ENCODE results near the gene PITPNC1. TPM values are rescaled to one million over a fixed set of nuclear protein-coding genes. Genes with fewer than 3 reads are reported as not detected.

The PITPNC1 gene
- total and polyA plus RNA-seq, 5 donors from 2014 or later: 27.3 to 47.9 (median 39.5) TPM

DNA sequence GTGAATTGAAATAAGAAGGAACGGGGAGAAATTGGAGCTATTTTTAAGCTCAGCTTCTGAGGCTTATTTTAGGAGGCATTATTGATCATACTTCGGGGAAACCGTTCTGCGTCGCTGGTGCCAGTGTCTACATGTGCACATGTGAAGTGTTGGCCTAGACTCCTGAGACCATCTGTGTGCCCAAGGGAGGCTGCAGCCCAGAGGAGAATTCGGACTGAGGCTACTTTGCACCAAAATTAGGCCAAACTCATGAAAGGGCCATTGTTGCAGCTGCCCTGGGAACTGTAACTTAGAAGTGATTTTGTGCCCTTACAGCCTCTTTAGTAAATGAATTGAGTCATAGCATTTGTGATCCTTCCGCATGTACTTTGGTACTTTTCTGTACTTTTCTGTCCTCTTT is 238.7 kb downstream of the PITPNC1 start:
- no peak overlapping the region for H3K4me3 Mint-ChIP-seq
- H3K27ac Mint-ChIP-seq: no peak overlapping the region
- H3K36me3 ChIP-seq (ENCODE audit: control insufficient read depth, insufficient read depth, low read length): no peaks in the 10 kb centered on the region
- no peaks in the 10 kb centered on the region for H3K9me3 Mint-ChIP-seq
- no peaks in the 10 kb centered on the region for H3K27me3 Mint-ChIP-seq
- H3K4me1 Mint-ChIP-seq: peaks cover 0 to 10% (median 0%) of the 10 kb centered on the region in 4 donors
- H3K9me3 ChIP-seq (ENCODE audit: control insufficient read depth in 2 of 2, low read length in 2 of 2): no peaks in the 10 kb centered on the region
- peaks cover 7% of the 10 kb centered on the region for H3K36me3 Mint-ChIP-seq
- DNase-seq (no peak), ATAC-seq (ENCODE audit: low read depth in 2 of 2) (no peak)
- H3K4me1 ChIP-seq (ENCODE audit: control insufficient read depth, insufficient read depth, low read length, poor library complexity, severe bottlenecking): no peaks in the 10 kb centered on the region
- no peak overlapping the region for H3K4me3 ChIP-seq (ENCODE audit: low read depth, low read length)
- no peaks in the 10 kb centered on the region for H3K27me3 ChIP-seq (ENCODE audit: control insufficient read depth, insufficient read depth, low read length)
- no peak overlapping the region for H3K27ac ChIP-seq (ENCODE audit: insufficient read depth, low read length, poor library complexity, severe bottlenecking)

DNA sequence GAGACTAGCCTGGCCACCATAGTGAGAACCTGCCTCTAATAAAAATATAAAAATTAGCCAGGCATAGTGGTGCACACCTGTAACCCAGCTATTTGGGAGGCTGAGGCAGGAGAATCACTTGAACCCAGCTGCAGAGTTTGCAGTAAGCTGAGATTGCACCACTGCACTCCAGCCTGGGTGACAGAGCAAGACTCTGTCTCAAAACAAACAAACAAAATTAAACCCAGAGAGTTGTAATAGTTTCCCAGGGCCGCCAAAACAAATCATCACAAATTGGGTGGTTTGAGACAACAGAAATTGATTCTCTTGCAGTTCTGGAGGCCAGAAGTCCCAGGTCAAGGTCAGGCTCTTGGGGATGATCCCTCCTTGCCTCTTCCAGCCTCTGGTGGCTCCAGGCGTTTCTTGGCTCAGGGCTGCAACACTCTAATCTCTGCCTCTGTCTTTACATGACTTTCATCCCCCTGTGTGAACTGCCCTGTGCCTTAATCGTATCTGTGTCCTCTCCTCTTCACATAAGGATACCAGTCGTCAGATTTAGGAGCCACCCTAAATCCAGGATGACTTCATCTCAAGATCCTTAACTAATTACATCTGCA is 240.3 kb downstream of the PITPNC1 start:
- no peaks in the 10 kb centered on the region for H3K27me3 ChIP-seq (ENCODE audit: control insufficient read depth, insufficient read depth, low read length)
- no peak overlapping the region for H3K27ac ChIP-seq (ENCODE audit: insufficient read depth, low read length, poor library complexity, severe bottlenecking)
- Mint-ChIP-seq H3K27me3 (no peaks in the 10 kb centered on the region), H3K27ac (no peak overlapping the region), H3K36me3 (peaks cover 7% of the 10 kb centered on the region), H3K4me1 (peaks cover 0 to 4% (median 0%) of the 10 kb centered on the region in 4 donors), H3K9me3 (no peaks in the 10 kb centered on the region), H3K4me3 (no peak overlapping the region)
- no peaks in the 10 kb centered on the region for H3K9me3 ChIP-seq (ENCODE audit: control insufficient read depth in 2 of 2, low read length in 2 of 2)
- no peaks in the 10 kb centered on the region for H3K36me3 ChIP-seq (ENCODE audit: control insufficient read depth, insufficient read depth, low read length)
- no peak overlapping the region for H3K4me3 ChIP-seq (ENCODE audit: low read depth, low read length)
- DNase-seq (no peak), ATAC-seq (ENCODE audit: low read depth in 2 of 2) (no peak)
- H3K4me1 ChIP-seq (ENCODE audit: control insufficient read depth, insufficient read depth, low read length, poor library complexity, severe bottlenecking): no peaks in the 10 kb centered on the region

DNA sequence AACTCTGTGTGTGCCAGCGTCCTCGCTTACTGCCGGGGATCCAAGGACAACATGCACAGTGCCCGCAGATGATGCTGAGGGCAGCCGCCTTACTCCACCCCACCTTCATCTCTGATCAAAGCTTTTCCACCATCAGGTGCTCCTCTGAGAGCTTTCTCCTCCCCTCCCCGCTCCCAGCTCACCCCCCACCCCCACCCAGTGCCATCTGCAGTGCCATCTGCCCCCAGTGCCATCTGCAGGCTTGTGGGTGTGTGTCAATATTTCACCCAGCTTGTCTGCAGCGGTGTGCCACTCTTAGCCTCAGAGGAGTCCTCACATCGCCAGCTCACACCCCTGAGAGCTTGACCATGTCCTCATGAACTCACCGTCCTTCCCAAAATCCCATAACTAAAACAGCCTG is 242.5 kb downstream of the PITPNC1 start:
- DNase-seq (no peak), ATAC-seq (ENCODE audit: low read depth in 2 of 2) (no peak)
- H3K36me3 Mint-ChIP-seq: peaks cover 10% of the 10 kb centered on the region
- no peaks in the 10 kb centered on the region for H3K27me3 ChIP-seq (ENCODE audit: control insufficient read depth, insufficient read depth, low read length)
- H3K4me1 Mint-ChIP-seq: no peaks in the 10 kb centered on the region
- H3K9me3 ChIP-seq (ENCODE audit: control insufficient read depth in 2 of 2, low read length in 2 of 2): no peaks in the 10 kb centered on the region
- H3K4me3 Mint-ChIP-seq: no peak overlapping the region
- H3K27ac Mint-ChIP-seq: no peak overlapping the region
- H3K27ac ChIP-seq (ENCODE audit: insufficient read depth, low read length, poor library complexity, severe bottlenecking): no peak overlapping the region
- no peaks in the 10 kb centered on the region for H3K9me3 Mint-ChIP-seq
- H3K4me1 ChIP-seq (ENCODE audit: control insufficient read depth, insufficient read depth, low read length, poor library complexity, severe bottlenecking): no peaks in the 10 kb centered on the region
- H3K36me3 ChIP-seq (ENCODE audit: control insufficient read depth, insufficient read depth, low read length): no peaks in the 10 kb centered on the region
- no peaks in the 10 kb centered on the region for H3K27me3 Mint-ChIP-seq
- no peak overlapping the region for H3K4me3 ChIP-seq (ENCODE audit: low read depth, low read length)

DNA sequence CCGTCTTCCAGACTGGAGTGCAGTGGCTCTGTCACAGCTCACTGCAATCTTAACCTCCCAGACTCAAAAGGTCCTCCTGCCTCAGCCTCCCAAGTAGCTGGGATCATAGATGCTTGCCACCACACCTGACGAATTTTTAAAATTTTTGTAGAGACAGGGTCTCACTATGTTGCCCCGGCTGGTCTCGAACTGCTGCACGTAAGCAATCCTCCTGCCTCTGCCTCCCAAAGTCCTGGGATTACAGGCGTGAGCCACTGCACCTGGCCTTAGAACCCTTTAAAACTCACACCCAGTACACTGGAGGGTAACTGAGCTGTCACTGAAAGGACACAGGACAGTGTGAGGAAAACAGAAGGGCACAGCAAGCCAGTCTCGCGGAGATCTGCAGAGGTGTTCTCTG is 243.0 kb downstream of the PITPNC1 start:
- no peaks in the 10 kb centered on the region for H3K36me3 ChIP-seq (ENCODE audit: control insufficient read depth, insufficient read depth, low read length)
- H3K27me3 Mint-ChIP-seq: no peaks in the 10 kb centered on the region
- H3K36me3 Mint-ChIP-seq: peaks cover 13% of the 10 kb centered on the region
- H3K4me1 ChIP-seq (ENCODE audit: control insufficient read depth, insufficient read depth, low read length, poor library complexity, severe bottlenecking): no peaks in the 10 kb centered on the region
- no peaks in the 10 kb centered on the region for H3K4me1 Mint-ChIP-seq
- no peak overlapping the region for H3K27ac Mint-ChIP-seq
- H3K27ac ChIP-seq (ENCODE audit: insufficient read depth, low read length, poor library complexity, severe bottlenecking): no peak overlapping the region
- no peak for ATAC-seq (ENCODE audit: low read depth in 2 of 2)
- no peaks in the 10 kb centered on the region for H3K9me3 Mint-ChIP-seq
- H3K4me3 ChIP-seq (ENCODE audit: low read depth, low read length): no peak overlapping the region
- H3K27me3 ChIP-seq (ENCODE audit: control insufficient read depth, insufficient read depth, low read length): no peaks in the 10 kb centered on the region
- no peak for DNase-seq
- no peaks in the 10 kb centered on the region for H3K9me3 ChIP-seq (ENCODE audit: control insufficient read depth in 2 of 2, low read length in 2 of 2)
- H3K4me3 Mint-ChIP-seq: no peak overlapping the region

DNA sequence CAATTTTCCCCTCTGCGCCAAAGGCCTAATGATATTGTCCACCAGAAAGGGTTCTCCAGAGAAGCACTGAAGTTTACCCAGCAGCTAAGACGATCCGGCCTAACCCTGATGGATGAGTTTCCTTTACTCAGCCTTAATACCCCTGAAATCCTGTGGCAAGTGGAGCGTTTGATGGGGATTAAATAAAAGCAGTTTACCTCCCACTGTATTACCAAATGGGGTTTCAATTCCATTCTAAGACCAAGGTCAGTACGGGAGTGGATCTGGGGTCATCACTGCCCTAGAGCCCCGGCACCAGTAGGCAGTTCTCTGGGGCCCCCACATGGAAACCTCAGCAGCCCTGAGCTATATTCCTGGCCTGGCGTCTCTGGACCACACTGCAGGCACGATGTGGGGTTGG is 243.6 kb downstream of the PITPNC1 start:
- H3K4me1 Mint-ChIP-seq: no peaks in the 10 kb centered on the region
- H3K27me3 ChIP-seq (ENCODE audit: control insufficient read depth, insufficient read depth, low read length): no peaks in the 10 kb centered on the region
- no peaks in the 10 kb centered on the region for H3K36me3 ChIP-seq (ENCODE audit: control insufficient read depth, insufficient read depth, low read length)
- H3K27ac Mint-ChIP-seq: no peak overlapping the region
- ATAC-seq (ENCODE audit: low read depth in 2 of 2) (no peak), DNase-seq (no peak)
- H3K4me1 ChIP-seq (ENCODE audit: control insufficient read depth, insufficient read depth, low read length, poor library complexity, severe bottlenecking): no peaks in the 10 kb centered on the region
- H3K4me3 Mint-ChIP-seq: no peak overlapping the region
- peaks cover 19% of the 10 kb centered on the region for H3K36me3 Mint-ChIP-seq
- H3K9me3 ChIP-seq (ENCODE audit: control insufficient read depth in 2 of 2, low read length in 2 of 2): no peaks in the 10 kb centered on the region
- no peak overlapping the region for H3K27ac ChIP-seq (ENCODE audit: insufficient read depth, low read length, poor library complexity, severe bottlenecking)
- H3K4me3 ChIP-seq (ENCODE audit: low read depth, low read length): no peak overlapping the region
- no peaks in the 10 kb centered on the region for H3K9me3 Mint-ChIP-seq
- H3K27me3 Mint-ChIP-seq: no peaks in the 10 kb centered on the region

DNA sequence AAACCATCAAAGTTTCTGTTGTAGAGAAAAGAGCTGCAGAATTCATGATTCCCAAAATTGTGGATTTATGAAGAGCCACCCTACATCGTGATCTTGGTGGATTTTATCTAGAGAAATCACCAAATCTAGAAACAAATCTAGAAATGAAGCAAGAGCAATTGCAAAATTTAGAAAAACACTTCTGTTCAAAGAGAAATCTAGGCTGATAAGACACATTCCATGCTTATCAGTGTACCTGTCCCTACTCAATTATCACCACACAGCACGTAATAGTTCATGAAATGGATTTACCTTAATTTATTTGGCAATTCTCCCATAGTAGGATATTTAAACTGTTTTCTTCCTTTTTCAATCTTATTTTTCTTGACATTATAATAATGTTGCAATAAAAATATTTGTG is 246.7 kb downstream of the PITPNC1 start:
- no peaks in the 10 kb centered on the region for H3K4me1 ChIP-seq (ENCODE audit: control insufficient read depth, insufficient read depth, low read length, poor library complexity, severe bottlenecking)
- peaks cover 27% of the 10 kb centered on the region for H3K36me3 Mint-ChIP-seq
- no peaks in the 10 kb centered on the region for H3K9me3 ChIP-seq (ENCODE audit: control insufficient read depth in 2 of 2, low read length in 2 of 2)
- H3K36me3 ChIP-seq (ENCODE audit: control insufficient read depth, insufficient read depth, low read length): no peaks in the 10 kb centered on the region
- no peak overlapping the region for H3K27ac Mint-ChIP-seq
- no peak for ATAC-seq (ENCODE audit: low read depth in 2 of 2)
- H3K27ac ChIP-seq (ENCODE audit: insufficient read depth, low read length, poor library complexity, severe bottlenecking): no peak overlapping the region
- H3K27me3 Mint-ChIP-seq: no peaks in the 10 kb centered on the region
- no peaks in the 10 kb centered on the region for H3K9me3 Mint-ChIP-seq
- no peak overlapping the region for H3K4me3 ChIP-seq (ENCODE audit: low read depth, low read length)
- H3K4me1 Mint-ChIP-seq: peaks cover 0 to 5% (median under 1%) of the 10 kb centered on the region in 4 donors
- H3K27me3 ChIP-seq (ENCODE audit: control insufficient read depth, insufficient read depth, low read length): no peaks in the 10 kb centered on the region
- no peak for DNase-seq
- H3K4me3 Mint-ChIP-seq: no peak overlapping the region

DNA sequence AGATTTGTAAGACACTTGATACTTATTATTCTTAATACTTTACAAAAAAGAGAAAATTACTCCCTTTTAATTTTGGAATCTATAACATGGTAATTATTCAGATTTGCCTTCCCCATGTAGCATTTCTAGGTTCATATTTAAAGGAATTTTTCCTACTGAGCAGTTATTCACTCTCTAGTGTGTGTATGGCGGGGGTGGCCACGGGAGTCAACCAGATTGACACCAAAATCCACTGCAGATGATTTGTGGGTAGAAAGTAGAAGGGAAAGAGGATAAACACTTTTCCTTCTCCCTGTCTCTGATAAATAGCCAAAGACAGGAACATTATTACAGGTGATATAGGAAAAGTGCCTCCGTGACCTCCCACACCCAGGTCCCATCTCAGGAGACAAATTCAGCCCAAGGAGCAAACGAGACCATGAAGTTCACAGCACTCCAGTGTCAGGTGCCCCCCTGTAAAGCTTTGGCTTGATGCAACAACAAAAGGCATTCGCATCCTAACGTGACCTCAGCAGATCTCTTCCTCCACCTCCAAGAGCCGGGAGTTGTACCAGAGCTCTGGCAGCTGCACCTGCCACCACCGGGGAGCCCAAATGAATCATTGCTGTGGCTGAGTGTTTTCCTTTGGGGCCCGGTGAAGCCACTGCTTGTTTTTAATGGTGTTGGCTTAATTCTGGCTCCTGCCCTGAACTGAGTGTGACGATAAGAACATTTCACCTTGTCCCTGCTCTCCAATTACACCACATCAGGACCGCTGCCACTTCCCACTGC is 248.0 kb downstream of the PITPNC1 start:
- Histone ChIP-seq H3K36me3 (ENCODE audit: control insufficient read depth, insufficient read depth, low read length) (no peaks in the 10 kb centered on the region), H3K4me3 (ENCODE audit: low read depth, low read length) (no peak overlapping the region), H3K4me1 (ENCODE audit: control insufficient read depth, insufficient read depth, low read length, poor library complexity, severe bottlenecking) (no peaks in the 10 kb centered on the region), H3K9me3 (ENCODE audit: control insufficient read depth in 2 of 2, low read length in 2 of 2) (no peaks in the 10 kb centered on the region), H3K27ac (ENCODE audit: insufficient read depth, low read length, poor library complexity, severe bottlenecking) (no peak overlapping the region), H3K27me3 (ENCODE audit: control insufficient read depth, insufficient read depth, low read length) (no peaks in the 10 kb centered on the region)
- Mint-ChIP-seq H3K4me1 (peaks cover 0 to 5% (median 2%) of the 10 kb centered on the region in 4 donors), H3K27me3 (no peaks in the 10 kb centered on the region), H3K4me3 (no peak overlapping the region), H3K9me3 (no peaks in the 10 kb centered on the region), H3K27ac (no peak overlapping the region), H3K36me3 (peaks cover 23% of the 10 kb centered on the region)
- DNase-seq (no peak), ATAC-seq (ENCODE audit: low read depth in 2 of 2) (no peak)

- H3K27me3 Mint-ChIP-seq: no peaks in the 10 kb centered on the region
- no peak overlapping the region for H3K4me3 ChIP-seq (ENCODE audit: low read depth, low read length)
- no peaks in the 10 kb centered on the region for H3K9me3 ChIP-seq (ENCODE audit: control insufficient read depth in 2 of 2, low read length in 2 of 2)
- no peak overlapping the region for H3K27ac ChIP-seq (ENCODE audit: insufficient read depth, low read length, poor library complexity, severe bottlenecking)
- no peak overlapping the region for H3K4me3 Mint-ChIP-seq
- ATAC-seq (ENCODE audit: low read depth in 2 of 2): no peak
- DNase-seq: no peak
- no peaks in the 10 kb centered on the region for H3K9me3 Mint-ChIP-seq
- no peaks in the 10 kb centered on the region for H3K4me1 ChIP-seq (ENCODE audit: control insufficient read depth, insufficient read depth, low read length, poor library complexity, severe bottlenecking)
- no peaks in the 10 kb centered on the region for H3K36me3 ChIP-seq (ENCODE audit: control insufficient read depth, insufficient read depth, low read length)
- H3K27ac Mint-ChIP-seq: no peak overlapping the region
- H3K27me3 ChIP-seq (ENCODE audit: control insufficient read depth, insufficient read depth, low read length): no peaks in the 10 kb centered on the region
- peaks cover 0 to 5% (median 2%) of the 10 kb centered on the region in 4 donors for H3K4me1 Mint-ChIP-seq
- H3K36me3 Mint-ChIP-seq: peaks cover 23% of the 10 kb centered on the region
Measured at GRCh38 chr17:67625971-67626370, 248.9 kb downstream of the PITPNC1 start.

Data from CD4-positive, CD25-positive, alpha-beta regulatory T cell (primary cell).